Thyroid gland (tissue), 4 donors: Measurements from ENCODE around the gene CPOX. TPM values are rescaled to one million over a fixed set of nuclear protein-coding genes. Genes with fewer than 3 reads are reported as not detected.

Experiments
- DNase-seq, 2 donors: peaks; one replicate each; pipeline ENCODE4 v3.0.0-alpha.2; 2019
- H3K27ac ChIP-seq, 3 donors: fragments of 200-600 bp; sonication (generic); 1 replicate in 2 of 3; 2 replicates in 1 of 3; pipeline ENCODE4 v1.5.1; 2016 to 2019; ENCODE audit warnings: mild to moderate bottlenecking in 1 of 3, moderate library complexity in 1 of 3
- H3K27me3 ChIP-seq: fragments of 200-600 bp; sonication (generic); one replicate; pipeline ENCODE4 v1.5.1; 2019
- H3K36me3 ChIP-seq, 2 donors: fragments of 200-600 bp; sonication (generic); one replicate each; pipeline ENCODE4 v1.5.1; 2016 to 2019
- H3K4me1 ChIP-seq, 2 donors: fragments of 200-600 bp; sonication (generic); one replicate each; pipeline ENCODE4 v1.5.1; 2017 to 2019
- H3K4me3 ChIP-seq, 3 donors: fragments of 200-600 bp; sonication (generic); replicated peaks in 1 of 3; 1 replicate in 2 of 3; 2 replicates in 1 of 3; pipeline ENCODE4 v1.5.1; 2016; ENCODE audit warnings: mild to moderate bottlenecking in 1 of 3
- H3K9me3 ChIP-seq: fragments of 200-600 bp; sonication (generic); one replicate; pipeline ENCODE4 v1.5.1; 2017
- POLR2A ChIP-seq, 2 donors: fragments of 450-650 bp; IDR thresholded peaks; one replicate each; pipeline ENCODE4 v1.6.1; 2017; ENCODE audit warnings: antibody characterized with exemption in 2 of 2, mild to moderate bottlenecking in 2 of 2, moderate library complexity in 1 of 2
- WGBS, 2 donors: methylation state at CpG; one replicate each; pipeline ENCODE4 v1.1.5; 2017; 5-methylcytosine and 5-hydroxymethylcytosine counted together
- intact Hi-C: fragments of 100-400 bp; cut with DNase I; formaldehyde crosslinking; loops from one replicate; pipeline ENCODE4 v1.15.1; 2023
- total RNA-seq, 4 donors: library from RNA; depleted of rRNA; stranded (reverse); fragments of >200 nt; gene quantifications; one replicate each; pipeline ENCODE4 v1.2.3, GENCODE V29; 2016
- TF ChIP-seq, protein P1 (sequence below), 6 experiments: fragments of 200-600 bp in 3 of 6; fragments of 450-650 bp in 3 of 6; sonication (generic) in 3 of 6; IDR thresholded peaks; one replicate each; pipeline ENCODE4 v1.5.1; 2016 to 2019; ENCODE audit warnings: antibody characterized with exemption in 6 of 6, mild to moderate bottlenecking in 2 of 6, inconsistent platforms in 1 of 6, moderate library complexity in 1 of 6

The CPOX gene
- total RNA-seq, 4 donors from 2014 or later: 14.8 to 27.9 (median 26.3) TPM

- TF ChIP-seq, protein P1, sequence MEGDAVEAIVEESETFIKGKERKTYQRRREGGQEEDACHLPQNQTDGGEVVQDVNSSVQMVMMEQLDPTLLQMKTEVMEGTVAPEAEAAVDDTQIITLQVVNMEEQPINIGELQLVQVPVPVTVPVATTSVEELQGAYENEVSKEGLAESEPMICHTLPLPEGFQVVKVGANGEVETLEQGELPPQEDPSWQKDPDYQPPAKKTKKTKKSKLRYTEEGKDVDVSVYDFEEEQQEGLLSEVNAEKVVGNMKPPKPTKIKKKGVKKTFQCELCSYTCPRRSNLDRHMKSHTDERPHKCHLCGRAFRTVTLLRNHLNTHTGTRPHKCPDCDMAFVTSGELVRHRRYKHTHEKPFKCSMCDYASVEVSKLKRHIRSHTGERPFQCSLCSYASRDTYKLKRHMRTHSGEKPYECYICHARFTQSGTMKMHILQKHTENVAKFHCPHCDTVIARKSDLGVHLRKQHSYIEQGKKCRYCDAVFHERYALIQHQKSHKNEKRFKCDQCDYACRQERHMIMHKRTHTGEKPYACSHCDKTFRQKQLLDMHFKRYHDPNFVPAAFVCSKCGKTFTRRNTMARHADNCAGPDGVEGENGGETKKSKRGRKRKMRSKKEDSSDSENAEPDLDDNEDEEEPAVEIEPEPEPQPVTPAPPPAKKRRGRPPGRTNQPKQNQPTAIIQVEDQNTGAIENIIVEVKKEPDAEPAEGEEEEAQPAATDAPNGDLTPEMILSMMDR (IDR thresholded peaks at IDR 0.05): no peak
- TF ChIP-seq POLR2A (IDR thresholded peaks at IDR 0.05): no peak
- no peak for DNase-seq
- no peak within 1 kb of the TSS for H3K27ac ChIP-seq
- intact Hi-C loops: no loop called here
- no peaks in the 10 kb centered on the region for H3K9me3 ChIP-seq
- H3K4me1 ChIP-seq: no peaks in the 10 kb centered on the region
- WGBS, 2 donors: 80 to 86% methylated on average over 7 of the region's 7 CpGs
- no peaks in the 10 kb centered on the region for H3K36me3 ChIP-seq
- H3K27me3 ChIP-seq: no peaks in the 10 kb centered on the region
- no peak within 1 kb of the TSS for H3K4me3 ChIP-seq
Observed at GRCh38 chr3:98531622-98532274, 61.7 kb downstream of the CPOX start, which contains the start of gene GPR15. Gene GPR15 (plus strand): TSS chr3:98531978. CDS start chr3:98532034, 56 bp downstream.

DNA sequence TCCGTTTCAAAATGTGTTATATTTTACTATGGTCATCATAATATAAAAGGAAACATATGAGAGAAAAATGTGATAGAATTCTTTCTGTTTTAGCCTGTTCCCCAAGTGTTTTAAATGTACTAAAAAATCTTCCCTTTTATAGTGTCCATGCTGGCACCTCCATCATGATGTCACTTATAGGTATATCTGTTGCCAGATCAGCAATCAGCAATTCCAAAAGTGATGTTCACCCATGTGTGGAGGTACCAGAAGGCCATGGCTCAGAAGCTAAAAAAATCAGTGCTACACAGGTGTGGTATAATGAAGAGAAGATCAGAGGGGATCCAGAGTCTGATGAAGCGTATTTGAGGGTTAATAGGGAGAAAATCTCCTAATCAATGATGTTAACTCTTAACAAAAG lies 62.7 kb downstream of the CPOX start:
- no peaks in the 10 kb centered on the region for H3K9me3 ChIP-seq
- no peaks in the 10 kb centered on the region for H3K27me3 ChIP-seq
- no peaks in the 10 kb centered on the region for H3K36me3 ChIP-seq
- H3K4me3 ChIP-seq: no peak overlapping the region
- intact Hi-C loops: no loop called here
- 91% methylated on average over 2 of the region's 2 CpGs for WGBS, 2 donors
- no peak for DNase-seq
- TF ChIP-seq POLR2A (IDR thresholded peaks at IDR 0.05): no peak
- TF ChIP-seq, protein P1 (IDR thresholded peaks at IDR 0.05): no peak
- no peaks in the 10 kb centered on the region for H3K4me1 ChIP-seq
- no peak overlapping the region for H3K27ac ChIP-seq

- Histone ChIP-seq H3K36me3 (no peaks in the 10 kb centered on the region), H3K4me3 (no peak overlapping the region), H3K9me3 (no peaks in the 10 kb centered on the region), H3K27me3 (no peaks in the 10 kb centered on the region), H3K4me1 (no peaks in the 10 kb centered on the region), H3K27ac (no peak overlapping the region)
- intact Hi-C loops: no loop called here
- no peak for DNase-seq
- 90 to 94% methylated on average over 8 of the region's 8 CpGs for WGBS, 2 donors
- TF ChIP-seq, protein P1 (IDR thresholded peaks at IDR 0.05): no peak
- no peak for TF ChIP-seq POLR2A (IDR thresholded peaks at IDR 0.05)
Observed at GRCh38 chr3:98529856-98530459, 63.5 kb downstream of the CPOX start.

Other genes with a start within 250 kb of the CPOX start
- not detected for gene OR5K4, start 239.8 kb downstream of the CPOX start, total RNA-seq
- not detected for gene OR5K3, start 202.9 kb downstream of the CPOX start, total RNA-seq
- gene OR5K1, start 130.4 kb downstream of the CPOX start, total RNA-seq: not detected
- not detected for gene OR5K2, start 95.9 kb downstream of the CPOX start, total RNA-seq
- 100 to 1,000 TPM in 2 of 4 donors, 10 to 100 TPM in 2; 70.2 to 112 (median 91.6) TPM for gene CLDND1, start 70.7 kb downstream of the CPOX start, total RNA-seq
- gene GPR15, start 61.6 kb downstream of the CPOX start, total RNA-seq: not detected
- gene ST3GAL6, start 169.7 kb upstream of the CPOX start, total RNA-seq: 10 to 100 TPM in 2 of 4 donors, 1 to 10 TPM in 2; 7.4 to 14.5 (median 9.9) TPM